GM12878 (cell line): ENCODE measurements around the gene STX10. TPM values are rescaled to one million over a fixed set of nuclear protein-coding genes. Genes with fewer than 3 reads are reported as not detected.

Source experiments
- ATF2 ChIP-seq: IDR thresholded peaks from 2 replicates; pipeline ENCODE4 v1.6.1; 2012; ENCODE audit warnings: low read length, inconsistent platforms
- E2F8 ChIP-seq: fragments of 450-650 bp; IDR thresholded peaks from 2 replicates; pipeline ENCODE4 v1.6.1; 2018; ENCODE audit warnings: mild to moderate bottlenecking, low read depth, moderate library complexity; ENCODE audit not compliant: partially characterized antibody
- E4F1 ChIP-seq: fragments of 450-650 bp; IDR thresholded peaks from 2 replicates; pipeline ENCODE4 v1.6.1; 2018; ENCODE audit warnings: borderline replicate concordance, mild to moderate bottlenecking; ENCODE audit not compliant: partially characterized antibody
- EGR1 ChIP-seq, 2 experiments: IDR thresholded peaks; 1 replicate in 1 of 2; 2 replicates in 1 of 2; pipeline ENCODE4 v1.6.1; 2011 to 2012; ENCODE audit warnings: low read depth in 2 of 2, low read length in 2 of 2, borderline replicate concordance in 1 of 2, mild to moderate bottlenecking in 1 of 2, moderate library complexity in 1 of 2
- JUND ChIP-seq: IDR thresholded peaks from 2 replicates; pipeline ENCODE4 v1.6.1; 2012; ENCODE audit warnings: low read depth, mild to moderate bottlenecking, low read length, improper control_type of control experiment, moderate library complexity
- SPI1 ChIP-seq: IDR thresholded peaks from 2 replicates; pipeline ENCODE4 v1.6.1; 2011; ENCODE audit warnings: low read depth, mild to moderate bottlenecking, low read length, moderate library complexity, borderline replicate concordance; ENCODE audit not compliant: insufficient read depth
- SRF ChIP-seq, 2 experiments: IDR thresholded peaks; 2 replicates each; pipeline ENCODE4 v1.6.1; 2011; ENCODE audit warnings: low read depth in 2 of 2, low read length in 2 of 2, mild to moderate bottlenecking in 1 of 2, moderate library complexity in 1 of 2
- TBL1XR1 ChIP-seq: IDR thresholded peaks from 2 replicates; pipeline ENCODE4 v1.6.1; 2012; ENCODE audit warnings: low read depth, low read length, improper control_type of control experiment
- ZBTB40 ChIP-seq: fragments of 450-650 bp; IDR thresholded peaks from 2 replicates; pipeline ENCODE4 v1.6.1; 2016; ENCODE audit warnings: mild to moderate bottlenecking, moderate library complexity, borderline replicate concordance
- ZNF687 ChIP-seq: fragments of 450-650 bp; IDR thresholded peaks from 2 replicates; pipeline ENCODE4 v1.6.1; 2017; ENCODE audit warnings: mild to moderate bottlenecking, moderate library complexity
- polyA plus RNA-seq, 11 experiments: library from polyadenylated mRNA; depleted of rRNA in 4 of 11; unstranded in 6 of 11; stranded (reverse) in 5 of 11; fragments of >200 nt; fragmentation: Nextera tagmentation in 4 of 11; fragmentation: Illumina TruSeq in 1 of 11; extraction: Ambion mirVana in 4 of 11; extraction: Trizol in 1 of 11; gene quantifications; 1 replicate in 1 of 11; 2 replicates in 10 of 11; pipeline versions ENCODE4 v1.2.1 to v1.2.3, GENCODE V29; 2011 to 2016; ENCODE audit warnings: inconsistent platforms in 2 of 11, missing spikeins in 2 of 11, low read depth in 1 of 11
- total RNA-seq, 4 experiments: library from RNA; depleted of rRNA in 3 of 4; stranded (reverse); fragments of >200 nt in 3 of 4; fragmentation: Illumina TruSeq in 1 of 4; extraction: Trizol in 1 of 4; gene quantifications; 2 replicates each; pipeline versions ENCODE4 v1.2.1 to v1.2.3, GENCODE V29; 2013 to 2021

STX10 gene
- total and polyA plus RNA-seq, 10 of the 15 experiments (the other 5 are each of a cell fraction or from before 2014, with no cell fraction given): 0.56 to 76.1 (median 47.6) TPM

- TF ChIP-seq ZNF687: no peak
- TF ChIP-seq JUND: no peak
- TF ChIP-seq E2F8: no peak
- no peak for TF ChIP-seq ATF2
- no peak for TF ChIP-seq TBL1XR1
- no peak for TF ChIP-seq ZBTB40
- no peak for TF ChIP-seq SRF (IDR thresholded peaks at IDR 0.05; ENCODE audit: low read depth in 2 of 2, low read length in 2 of 2)
- no peak for TF ChIP-seq SPI1
- no peak for TF ChIP-seq E4F1
- no peak for TF ChIP-seq EGR1 (IDR thresholded peaks at IDR 0.05; ENCODE audit: borderline replicate concordance in 1 of 2, low read depth in 2 of 2, low read length in 2 of 2)
- TF ChIP-seq, all 136 proteins: peak for 0
Measured at GRCh38 chr19:13134626-13135025, 15.5 kb downstream of the STX10 start (continued).
